PFSK-1 (cell line): ENCODE data around the gene FDXACB1.

ENCODE experiments used
- FOXP2 ChIP-seq: optimal IDR thresholded peaks from 2 replicates; pipeline ENCODE3; 2011; ENCODE audit warnings: borderline replicate concordance, control low read depth, inconsistent platforms; ENCODE audit not compliant: insufficient read depth; ENCODE audit errors: extremely low read length, extremely low read depth
- POLR2AphosphoS5 ChIP-seq: IDR thresholded peaks from 2 replicates; pipeline ENCODE4 v1.6.1; 2012; ENCODE audit warnings: low read depth, mild to moderate bottlenecking, control low read depth, low read length, moderate library complexity
- REST ChIP-seq, 2 experiments: IDR thresholded peaks; 2 replicates each; pipeline versions ENCODE4 v1.6.1 to v1.8.0; 2011 to 2012; ENCODE audit warnings: low read depth in 2 of 2, low read length in 2 of 2, control low read depth in 1 of 2, inconsistent platforms in 1 of 2, mild to moderate bottlenecking in 1 of 2, moderate library complexity in 1 of 2; ENCODE audit not compliant: insufficient read depth in 1 of 2
- SIN3A ChIP-seq: IDR thresholded peaks from 2 replicates; pipeline ENCODE4 v1.6.1; 2012; ENCODE audit warnings: mild to moderate bottlenecking, low read length, moderate library complexity, borderline replicate concordance; ENCODE audit not compliant: insufficient read depth
- TAF1 ChIP-seq: IDR thresholded peaks from 2 replicates; pipeline ENCODE4 v1.6.1; 2012; ENCODE audit warnings: low read length, control low read depth, borderline replicate concordance; ENCODE audit not compliant: insufficient read depth

- no peak for TF ChIP-seq REST (IDR thresholded peaks at IDR 0.05; ENCODE audit: insufficient read depth in 1 of 2, low read depth in 2 of 2, low read length in 2 of 2)
- no peak for TF ChIP-seq POLR2AphosphoS5
- no peak for TF ChIP-seq SIN3A
- TF ChIP-seq FOXP2: no peak
- no peak for TF ChIP-seq TAF1
Observed at GRCh38 chr11:111846636-111847035, 32.3 kb downstream of the FDXACB1 start.
